Muscle of leg (tissue), 11 donors: ENCODE data around the gene CNTNAP1. TPM values are rescaled to one million over a fixed set of nuclear protein-coding genes. Genes with fewer than 3 reads are reported as not detected.
"Not testable (repeated sequence)": the region's sequence is repeated elsewhere in the genome, so short reads cannot be mapped to it uniquely, and the experiment has no call there.

Source experiments
- DNase-seq: peaks from one replicate; pipeline ENCODE4 v3.0.0; 2013
- H3K27ac ChIP-seq: one replicate; pipeline ENCODE4 v1.5.1; 2013; ENCODE audit warnings: mild to moderate bottlenecking, low read length, control low read depth
- H3K27me3 ChIP-seq: one replicate; pipeline ENCODE4 v1.6.1; 2013; ENCODE audit warnings: low read length; ENCODE audit not compliant: control insufficient read depth, insufficient read depth
- H3K36me3 ChIP-seq: one replicate; pipeline ENCODE4 v1.6.1; 2013; ENCODE audit warnings: low read length; ENCODE audit not compliant: control insufficient read depth, insufficient read depth
- H3K4me1 ChIP-seq: one replicate; pipeline ENCODE4 v1.6.1; 2013; ENCODE audit warnings: low read length; ENCODE audit not compliant: control insufficient read depth, insufficient read depth
- H3K4me3 ChIP-seq: one replicate; pipeline ENCODE4 v1.5.1; 2013; ENCODE audit warnings: low read length, control low read depth
- H3K9me3 ChIP-seq: replicated peaks from 2 replicates; pipeline ENCODE4 v1.6.1; 2013; ENCODE audit warnings: low read depth, low read length; ENCODE audit not compliant: control insufficient read depth
- WGBS: methylation state at CpG from one replicate; pipeline ENCODE4 v1.1.5; 2013; ENCODE audit warnings: missing lambda C conversion rate; ENCODE audit not compliant: insufficient coverage; 5-methylcytosine and 5-hydroxymethylcytosine counted together
- polyA plus RNA-seq, 8 donors: library from polyadenylated mRNA; unstranded; fragments of 120-200 nt; gene quantifications; one replicate each; pipeline versions ENCODE4 v1.2.1 to v1.2.3, GENCODE V29; 2013; ENCODE audit warnings: inconsistent platforms in 1 of 8, low replicate concordance in 1 of 8; ENCODE audit not compliant: insufficient read length in 8 of 8, insufficient read depth in 1 of 8
- total RNA-seq: library from RNA; stranded (reverse); fragments of 120-200 nt; gene quantifications from one replicate; pipeline ENCODE4 v1.2.4, GENCODE V29; 2013

Gene CNTNAP1
- total and polyA plus RNA-seq, 9 donors, result 8.1 to 15.7 (median 13.0) TPM

- no peaks in the 10 kb centered on the region for H3K27me3 ChIP-seq
- no peaks in the 10 kb centered on the region for H3K4me1 ChIP-seq
- peaks cover 38% of the 10 kb centered on the region for H3K36me3 ChIP-seq
- no peaks in the 10 kb centered on the region for H3K9me3 ChIP-seq
- H3K4me3 ChIP-seq, result no peak overlapping the region
- H3K27ac ChIP-seq, result no peak overlapping the region
- DNase-seq, result no peak
- 83% methylated on average over 2 of the region's 6 CpGs for WGBS
Observed at GRCh38 chr17:42725143-42725542, 42.8 kb downstream of the CNTNAP1 start.

GRCh38 chr17:42740699-42741098, 58.4 kb downstream of the CNTNAP1 start:
- no CpG with 5 or more reads among the region's 1 CpG for WGBS
- Histone ChIP-seq H3K9me3 (peaks cover 2% of the 10 kb centered on the region), H3K4me1 (peaks cover 13% of the 10 kb centered on the region), H3K27me3 (peaks cover 6% of the 10 kb centered on the region), H3K4me3 (no peak overlapping the region), H3K36me3 (peaks cover 3% of the 10 kb centered on the region), H3K27ac (no peak overlapping the region)
- DNase-seq, result no peak

GRCh38 chr17:42742916-42743315, 60.6 kb downstream of the CNTNAP1 start:
- H3K4me3 ChIP-seq, H3K36me3 ChIP-seq, H3K9me3 ChIP-seq, H3K27ac ChIP-seq, DNase-seq: not testable (repeated sequence)
- Histone ChIP-seq H3K27me3 (peaks cover 12% of the 10 kb centered on the region), H3K4me1 (peaks cover 13% of the 10 kb centered on the region)
- 100% methylated on average over 2 of the region's 11 CpGs for WGBS

- Histone ChIP-seq H3K4me3 (peak overlapping the region; percentile 87), H3K36me3 (no peaks in the 10 kb centered on the region), H3K27me3 (peaks cover 12% of the 10 kb centered on the region), H3K27ac (peak overlapping the region; percentile 92), H3K9me3 (peaks cover 2% of the 10 kb centered on the region), H3K4me1 (peaks cover 13% of the 10 kb centered on the region)
- no peak for DNase-seq
- WGBS, result 15% methylated on average over 6 of the region's 10 CpGs
Observed at GRCh38 chr17:42743595-42744282, 61.4 kb downstream of the CNTNAP1 start.

- Histone ChIP-seq H3K9me3 (peaks cover 2% of the 10 kb centered on the region), H3K27ac (peak overlapping the region; percentile 92), H3K4me3 (peak overlapping the region; percentile 87), H3K27me3 (peaks cover 12% of the 10 kb centered on the region), H3K4me1 (peaks cover 16% of the 10 kb centered on the region), H3K36me3 (no peaks in the 10 kb centered on the region)
- WGBS, result under 1% methylated on average over 29 of the region's 32 CpGs
- DNase-seq, result peak; percentile 62
Observed at GRCh38 chr17:42744283-42744805, 62.0 kb downstream of the CNTNAP1 start.

- Histone ChIP-seq H3K27me3 (peaks cover 12% of the 10 kb centered on the region), H3K36me3 (no peaks in the 10 kb centered on the region), H3K4me3 (peak within 1 kb of the TSS; percentile 87), H3K4me1 (peaks cover 20% of the 10 kb centered on the region), H3K27ac (peak within 1 kb of the TSS; percentile 92), H3K9me3 (peaks cover 2% of the 10 kb centered on the region)
- DNase-seq, result peak; percentile 95
- whole genome bisulfite sequencing, result 1% methylated on average over 35 of the region's 50 CpGs
Observed at GRCh38 chr17:42744806-42745617, 62.7 kb downstream of the CNTNAP1 start, which contains the start of gene EZH1. Gene EZH1, minus strand, starts transcription at chr17:42745040. Its CDS starts 16,099 bp downstream, at chr17:42728941.

GRCh38 chr17:42748202-42748907, 66.0 kb downstream of the CNTNAP1 start:
- Histone ChIP-seq H3K27ac (peak overlapping the region; percentile 35), H3K4me3 (no peak overlapping the region), H3K9me3 (peaks cover 2% of the 10 kb centered on the region), H3K4me1 (peaks cover 21% of the 10 kb centered on the region), H3K27me3 (peaks cover 12% of the 10 kb centered on the region), H3K36me3 (no peaks in the 10 kb centered on the region)
- WGBS, result no CpG with 5 or more reads among the region's 7 CpGs
- peak; percentile 63 for DNase-seq

- Histone ChIP-seq H3K36me3 (no peaks in the 10 kb centered on the region), H3K27me3 (peaks cover 12% of the 10 kb centered on the region), H3K27ac (peak overlapping the region; percentile 35), H3K9me3 (peaks cover 2% of the 10 kb centered on the region), H3K4me1 (peaks cover 14% of the 10 kb centered on the region), H3K4me3 (no peak overlapping the region)
- no peak for DNase-seq
- WGBS, result 69% methylated on average over 6 of the region's 11 CpGs
Observed at GRCh38 chr17:42748908-42749798, 66.8 kb downstream of the CNTNAP1 start.
